ENCODE results near the gene CD86. TPM values are rescaled to one million over a fixed set of nuclear protein-coding genes. Genes with fewer than 3 reads are reported as not detected.

The CD86 gene
- total and polyA plus RNA-seq, 2 of the 8 experiments (the other 6 are each of a cell fraction or from before 2014, with no cell fraction given) = 0.12 to 0.30 TPM

DNA sequence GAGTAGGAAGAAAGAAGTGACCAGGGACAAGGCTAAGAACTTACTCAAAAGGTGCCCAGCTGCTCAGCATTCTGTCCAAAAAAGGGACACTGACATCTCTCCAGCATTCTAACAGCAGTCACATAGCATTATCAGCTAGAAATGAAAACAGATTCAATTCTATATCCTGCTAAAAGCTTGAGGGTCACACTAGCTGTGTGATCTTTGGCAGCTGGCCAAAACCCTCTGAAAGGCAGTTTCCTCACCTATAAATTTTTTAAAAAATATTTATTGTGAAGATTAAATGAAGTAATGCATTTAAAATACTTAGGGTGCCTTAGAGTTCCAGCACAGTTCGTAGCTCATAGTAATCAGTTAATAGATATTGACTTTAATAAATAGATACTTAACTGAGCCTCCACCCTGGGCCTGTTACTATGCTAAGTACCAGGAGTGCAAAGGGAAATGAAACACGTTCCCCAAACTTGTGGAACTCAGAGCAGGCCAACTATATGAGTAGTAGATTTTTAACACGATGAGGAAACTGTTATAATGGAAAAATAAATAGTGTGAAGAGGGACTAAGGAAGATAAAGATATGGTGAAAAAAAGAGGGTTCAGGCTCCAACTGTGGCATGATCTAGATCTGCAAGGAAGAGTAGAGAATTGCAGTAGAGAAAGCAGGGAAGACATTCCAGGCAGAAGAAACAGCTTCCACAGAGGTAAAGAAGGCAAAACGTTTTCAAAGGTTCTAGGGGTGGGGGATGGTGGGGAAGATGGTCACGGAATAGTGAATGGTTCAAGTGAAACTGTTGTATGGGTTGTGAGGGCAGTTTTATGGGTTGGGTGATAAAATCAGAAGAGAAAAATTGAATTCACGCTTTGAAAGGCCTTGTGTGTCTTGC lies 11.4 kb downstream of the CD86 start:
- H2BK120ac ChIP-seq (replicated peaks; ENCODE audit: low read depth, low read length) = no peak overlapping the region
- no peak overlapping the region for H2BK5ac ChIP-seq (ENCODE audit: low read depth, low read length)
- ChIA-PET CTCF (ENCODE audit: partially characterized antibody) (interaction anchor here (0.8 kb wide), 1 partner anchor 71 kb away, joined by 3 read pairs; no protein-coding TSS in a partner anchor), POLR2A (ENCODE audit: partially characterized antibody) (interaction anchor here (1.2 kb wide), 1 partner anchor 15 kb away, joined by 3 read pairs; no protein-coding TSS in a partner anchor)
- H3K27ac ChIP-seq (ENCODE audit: low read depth, low read length) = no peak overlapping the region
- no peak overlapping the region for H2BK20ac ChIP-seq (ENCODE audit: low read length)
- DNase-seq (ENCODE audit: low read depth in 1 of 2, low spot score in 2 of 2) (no peak), FAIRE-seq (no peak)
- H3K4me1 ChIP-seq (replicated peaks in 1 of 4; ENCODE audit: control insufficient read depth in 3 of 4, insufficient read depth in 4 of 4, low read length in 3 of 4) = no peaks in the 10 kb centered on the region
- H2AK5ac ChIP-seq (ENCODE audit: low read depth, low read length) = no peak overlapping the region
- no peak overlapping the region for H3K4me3 ChIP-seq (ENCODE audit: extremely low read depth in 1 of 4, insufficient read depth in 2 of 4, low read depth in 3 of 4, low read length in 4 of 4)
- H3K79me2 ChIP-seq (ENCODE audit: control insufficient read depth in 1 of 2, insufficient read depth in 2 of 2, low read length in 2 of 2) = no peaks in the 10 kb centered on the region
- H3K14ac ChIP-seq (ENCODE audit: insufficient read length) = no peak overlapping the region
- H4K8ac ChIP-seq (ENCODE audit: extremely low read depth, insufficient read depth, low read length) = no peak overlapping the region
- H3K56ac ChIP-seq (replicated peaks; ENCODE audit: insufficient read length, low read depth, low read length) = no peak overlapping the region
- H3K9ac ChIP-seq (replicated peaks in 1 of 4; ENCODE audit: extremely low read depth in 1 of 4, low read depth in 3 of 4, low read length in 3 of 4) = no peak overlapping the region; a peak in 1 of 7 replicates
- H4K5ac ChIP-seq (ENCODE audit: insufficient read length, low read depth, low read length) = no peak overlapping the region
- TF ChIP-seq SP2 (IDR thresholded peaks at IDR 0.05; ENCODE audit: low read length) (no peak), POLR2A (IDR thresholded peaks at IDR 0.05; ENCODE audit: control extremely low read depth in 1 of 2, low read depth in 2 of 2, low read length in 2 of 2) (no peak), SAP30 (IDR thresholded peaks at IDR 0.05; ENCODE audit: insufficient read depth, insufficient replicate concordance, low read length) (no peak)
- no peak overlapping the region for H2BK15ac ChIP-seq (ENCODE audit: low read length)
- no peak overlapping the region for H2BK12ac ChIP-seq (ENCODE audit: low read depth, low read length)
- no peaks in the 10 kb centered on the region for H3K9me3 ChIP-seq (ENCODE audit: insufficient read depth in 2 of 2, low read depth in 1 of 2, low read length in 1 of 2)
- no peak overlapping the region; a peak in 1 of 4 replicates for H3K4me2 ChIP-seq (ENCODE audit: insufficient read depth in 1 of 2, low read depth in 2 of 2, low read length in 2 of 2)
- H3K27me3 ChIP-seq (replicated peaks in 1 of 4; ENCODE audit: control insufficient read depth in 3 of 4, extremely low read depth in 1 of 4, insufficient read depth in 3 of 4, low read length in 3 of 4) = no peaks in the 10 kb centered on the region
- no peak overlapping the region for H3K23ac ChIP-seq (ENCODE audit: insufficient read length)
- H3K79me1 ChIP-seq (ENCODE audit: low read depth, low read length) = no peaks in the 10 kb centered on the region
- no peaks in the 10 kb centered on the region for H3K36me3 ChIP-seq (ENCODE audit: control insufficient read depth in 2 of 4, insufficient read depth in 4 of 4, low read length in 3 of 4)
- H4K20me1 ChIP-seq (replicated peaks in 1 of 2; ENCODE audit: control insufficient read depth in 1 of 2, insufficient read depth in 2 of 2, low read length in 2 of 2) = no peaks in the 10 kb centered on the region
- no peak overlapping the region for H3K4ac ChIP-seq (replicated peaks; ENCODE audit: insufficient read length, low read depth, low read length)
- no peaks in the 10 kb centered on the region for H3K23me2 ChIP-seq (ENCODE audit: low read depth, low read length)
- 73% methylated on average over 6 of the region's 6 CpGs; no CpG with 5 or more reads in 1 of the 2 experiments for WGBS, 2 experiments (ENCODE audit: extremely low coverage in 1 of 2, insufficient coverage in 1 of 2, insufficient read length in 1 of 2, insufficient replicate concordance in 2 of 2, low coverage in 1 of 2, low lambda C conversion rate in 2 of 2, missing lambda C conversion rate in 1 of 2)
- H3K18ac ChIP-seq (ENCODE audit: extremely low read depth, low read length) = no peak overlapping the region
- H4K91ac ChIP-seq (replicated peaks; ENCODE audit: insufficient read length, low read length) = no peak overlapping the region
- peak overlapping the region; percentile 93; the same call in 1 of the 2 replicates for H2AFZ ChIP-seq (ENCODE audit: low read length)
